H1 (cell line): ENCODE data around the gene COLEC11. TPM values are rescaled to one million over a fixed set of nuclear protein-coding genes. Genes with fewer than 3 reads are reported as not detected.

Experiments used
- MAFK ChIP-seq: IDR thresholded peaks from 2 replicates; pipeline ENCODE4 v1.6.1; 2012; ENCODE audit warnings: low read depth, mild to moderate bottlenecking, improper control_type of control experiment, low read length
- RAD21 ChIP-seq, 2 experiments: IDR thresholded peaks in 1 of 2; conservative IDR thresholded peaks in 1 of 2; 2 replicates each; pipeline ENCODE4 v1.6.1; 2011; ENCODE audit warnings: low read depth in 2 of 2, low read length in 2 of 2, improper control_type of control experiment in 1 of 2, inconsistent platforms in 1 of 2, mild to moderate bottlenecking in 1 of 2, moderate library complexity in 1 of 2
- RNF2 ChIP-seq: fragments of 200-900, 300-1000 bp; sonication (generic); IDR thresholded peaks from 2 replicates; pipeline ENCODE4 v1.7.1; 2016; ENCODE audit warnings: borderline replicate concordance, low read depth, mild to moderate bottlenecking, antibody characterized with exemption, low read length; ENCODE audit not compliant: poor library complexity, severe bottlenecking; ENCODE audit errors: missing control alignments
- TBP ChIP-seq: IDR thresholded peaks from 2 replicates; pipeline ENCODE4 v1.6.1; 2011; ENCODE audit warnings: low read depth, low read length, improper control_type of control experiment
- polyA plus RNA-seq, 7 experiments: library from polyadenylated mRNA; depleted of rRNA in 3 of 7; stranded (reverse) in 5 of 7; unstranded in 2 of 7; fragments of >200 nt in 5 of 7; fragments of 200-250 nt in 2 of 7; gene quantifications; 1 replicate in 5 of 7; 2 replicates in 1 of 7; 4 replicates in 1 of 7; pipeline versions ENCODE4 v1.2.1 to v1.2.3, GENCODE V29; 2011 to 2013; ENCODE audit warnings: missing spikeins in 2 of 7, mixed read lengths in 2 of 7
- total RNA-seq: library from RNA; stranded (reverse); fragmentation: NEBNext Ultra II Directional; extraction: Animal tissue kit (Norgen Biotek cat#: 25700); gene quantifications from 2 replicates; pipeline ENCODE4 v1.2.1, GENCODE V29; 2021
- TF ChIP-seq, protein P1 (sequence below), 3 experiments: IDR thresholded peaks; 1 replicate in 2 of 3; 2 replicates in 1 of 3; pipeline versions ENCODE4 v1.5.1 to v1.6.1; 2011; ENCODE audit warnings: low read length in 3 of 3, mild to moderate bottlenecking in 3 of 3, inconsistent platforms in 2 of 3, low read depth in 1 of 3, moderate library complexity in 1 of 3; ENCODE audit not compliant: insufficient read depth in 1 of 3; ENCODE audit errors: control extremely low read depth in 1 of 3

COLEC11 gene
- total and polyA plus RNA-seq, 2 of the 8 experiments (the other 6 are each of a cell fraction or from before 2014, with no cell fraction given): 0.47 to 0.80 TPM

DNA sequence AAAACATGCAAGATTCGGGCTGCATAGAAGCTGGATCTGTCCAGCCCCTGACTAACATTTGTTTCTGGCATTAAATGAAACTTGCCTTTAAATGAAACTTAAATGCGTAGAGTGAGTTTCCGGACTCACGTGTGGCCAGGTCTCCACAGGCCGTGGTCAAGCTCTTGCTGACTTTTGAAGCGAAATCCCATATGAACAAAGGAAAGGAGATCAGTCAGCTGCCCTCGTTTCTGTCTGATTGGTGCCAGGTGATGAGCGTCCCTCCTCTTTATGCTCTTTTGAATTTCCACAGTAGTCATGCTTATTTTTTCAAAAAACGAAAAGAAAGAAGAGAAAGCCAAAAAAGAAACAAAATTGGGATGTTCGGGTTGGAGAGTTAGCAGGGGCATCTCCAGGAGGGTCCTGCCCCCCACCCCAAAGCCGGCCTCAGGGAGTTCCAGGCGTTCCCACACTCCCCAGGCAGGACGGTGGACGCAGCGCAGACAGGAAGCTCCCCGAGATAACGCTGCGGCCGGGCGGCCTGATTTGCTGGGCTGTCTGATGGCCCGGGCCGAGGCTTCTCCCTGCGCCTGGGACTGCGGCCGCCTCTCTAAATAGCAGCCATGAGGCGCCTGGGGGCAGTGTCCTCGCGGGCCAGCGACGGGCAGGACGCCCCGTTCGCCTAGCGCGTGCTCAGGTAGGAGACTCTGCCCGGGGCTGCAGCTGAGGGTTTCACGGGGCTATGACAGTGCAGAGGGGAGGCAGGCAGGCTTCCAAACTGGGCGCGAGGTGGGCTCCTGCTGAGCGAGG, at the start of gene COLEC11 (continued):
- TF ChIP-seq, protein P1, sequence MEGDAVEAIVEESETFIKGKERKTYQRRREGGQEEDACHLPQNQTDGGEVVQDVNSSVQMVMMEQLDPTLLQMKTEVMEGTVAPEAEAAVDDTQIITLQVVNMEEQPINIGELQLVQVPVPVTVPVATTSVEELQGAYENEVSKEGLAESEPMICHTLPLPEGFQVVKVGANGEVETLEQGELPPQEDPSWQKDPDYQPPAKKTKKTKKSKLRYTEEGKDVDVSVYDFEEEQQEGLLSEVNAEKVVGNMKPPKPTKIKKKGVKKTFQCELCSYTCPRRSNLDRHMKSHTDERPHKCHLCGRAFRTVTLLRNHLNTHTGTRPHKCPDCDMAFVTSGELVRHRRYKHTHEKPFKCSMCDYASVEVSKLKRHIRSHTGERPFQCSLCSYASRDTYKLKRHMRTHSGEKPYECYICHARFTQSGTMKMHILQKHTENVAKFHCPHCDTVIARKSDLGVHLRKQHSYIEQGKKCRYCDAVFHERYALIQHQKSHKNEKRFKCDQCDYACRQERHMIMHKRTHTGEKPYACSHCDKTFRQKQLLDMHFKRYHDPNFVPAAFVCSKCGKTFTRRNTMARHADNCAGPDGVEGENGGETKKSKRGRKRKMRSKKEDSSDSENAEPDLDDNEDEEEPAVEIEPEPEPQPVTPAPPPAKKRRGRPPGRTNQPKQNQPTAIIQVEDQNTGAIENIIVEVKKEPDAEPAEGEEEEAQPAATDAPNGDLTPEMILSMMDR (IDR thresholded peaks at IDR 0.05; ENCODE audit: control extremely low read depth in 1 of 3, insufficient read depth in 1 of 3, low read depth in 1 of 3, low read length in 3 of 3): peak; percentile 19 to 37 (median 23); a peak in 2 of 4 replicates
- TF ChIP-seq RAD21 (IDR thresholded peaks at IDR 0.05 in 1 of 2, conservative IDR thresholded peaks at IDR 0.05 in 1 of 2; ENCODE audit: low read depth in 2 of 2, low read length in 2 of 2) (peak; percentile 36 to 47; a peak in 3 of 4 replicates), RNF2 (no peak), MAFK (no peak), TBP (peak; percentile 49; the same call in 1 of the 2 replicates)
